ENCODE measurements around the gene SNTG2.

DNA sequence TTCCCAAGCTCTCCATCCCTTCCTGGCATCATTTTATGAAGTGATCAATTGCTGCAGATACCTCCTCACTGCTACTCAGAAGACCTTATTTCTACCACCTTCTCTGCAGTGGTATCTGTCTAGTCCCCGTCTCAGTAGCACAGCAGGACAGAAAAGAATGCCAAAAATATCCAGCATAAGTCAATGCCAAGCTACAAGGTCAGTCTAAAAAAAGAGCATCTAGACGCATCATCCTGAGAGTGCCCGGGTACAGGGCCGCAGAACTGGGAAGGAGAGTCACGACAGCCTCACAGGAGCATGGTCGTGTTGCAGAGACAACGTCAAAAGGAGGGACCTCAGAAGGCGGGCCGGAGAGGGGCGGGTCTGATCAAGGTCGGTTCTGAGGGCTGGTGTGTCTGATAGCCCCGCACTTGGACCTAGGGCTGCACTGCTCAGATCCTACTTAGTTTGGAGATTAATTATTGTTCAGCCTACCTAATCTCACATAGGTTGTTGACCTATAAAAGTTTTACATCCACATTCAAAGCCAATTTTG, 24.3 kb upstream of the SNTG2 start:
- TF ChIP-seq, protein P1, sequence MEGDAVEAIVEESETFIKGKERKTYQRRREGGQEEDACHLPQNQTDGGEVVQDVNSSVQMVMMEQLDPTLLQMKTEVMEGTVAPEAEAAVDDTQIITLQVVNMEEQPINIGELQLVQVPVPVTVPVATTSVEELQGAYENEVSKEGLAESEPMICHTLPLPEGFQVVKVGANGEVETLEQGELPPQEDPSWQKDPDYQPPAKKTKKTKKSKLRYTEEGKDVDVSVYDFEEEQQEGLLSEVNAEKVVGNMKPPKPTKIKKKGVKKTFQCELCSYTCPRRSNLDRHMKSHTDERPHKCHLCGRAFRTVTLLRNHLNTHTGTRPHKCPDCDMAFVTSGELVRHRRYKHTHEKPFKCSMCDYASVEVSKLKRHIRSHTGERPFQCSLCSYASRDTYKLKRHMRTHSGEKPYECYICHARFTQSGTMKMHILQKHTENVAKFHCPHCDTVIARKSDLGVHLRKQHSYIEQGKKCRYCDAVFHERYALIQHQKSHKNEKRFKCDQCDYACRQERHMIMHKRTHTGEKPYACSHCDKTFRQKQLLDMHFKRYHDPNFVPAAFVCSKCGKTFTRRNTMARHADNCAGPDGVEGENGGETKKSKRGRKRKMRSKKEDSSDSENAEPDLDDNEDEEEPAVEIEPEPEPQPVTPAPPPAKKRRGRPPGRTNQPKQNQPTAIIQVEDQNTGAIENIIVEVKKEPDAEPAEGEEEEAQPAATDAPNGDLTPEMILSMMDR (conservative IDR thresholded peaks at IDR 0.05; ENCODE audit: low read length): no peak
- no peak for TF ChIP-seq EZH2phosphoT487 (IDR thresholded peaks at IDR 0.05; ENCODE audit: borderline replicate concordance, low read depth, low read length)
